Measurements from ENCODE around the gene TMEM82. TPM values are rescaled to one million over a fixed set of nuclear protein-coding genes. Genes with fewer than 3 reads are reported as not detected.

Gene TMEM82
- total and polyA plus RNA-seq, 9 of the 15 experiments (the other 6 are each of a cell fraction or from before 2014, with no cell fraction given): not detected

- no peak for TF ChIP-seq GMEB1 (CRISPR knock-in tag; IDR thresholded peaks at IDR 0.05)
These were observed at the start of gene TMEM82 (continued) for GRCh38 chr1:15742339-15742801.

- no peak for ATAC-seq
- Histone ChIP-seq H3K9ac (ENCODE audit: insufficient read depth in 1 of 2, low read depth in 2 of 2, low read length in 2 of 2) (peak overlapping the region in 1 of 2 experiments; percentile 46; a peak in 1 of 4 replicates), H3K27me3 (ENCODE audit: control insufficient read depth in 2 of 2, insufficient read depth in 2 of 2, low read length in 2 of 2) (no peaks in the 10 kb centered on the region), H3K4me2 (ENCODE audit: insufficient read depth, low read length) (no peak overlapping the region), H3K36me3 (ENCODE audit: control insufficient read depth, insufficient read depth, low read length) (peaks cover 48% of the 10 kb centered on the region; the same call in 2 of the 3 replicates), H3K9me3 (replicated peaks; ENCODE audit: control insufficient read depth, insufficient read depth, low read depth, low read length) (no peaks in the 10 kb centered on the region; the same call in 1 of the 2 replicates), H3K27ac (ENCODE audit: extremely low read depth, low read depth, low read length) (no peak overlapping the region; the same call in 2 of the 3 replicates), H2AFZ (ENCODE audit: low read depth, low read length) (no peak overlapping the region), H3K79me2 (ENCODE audit: control insufficient read depth, insufficient read depth, low read length) (peaks cover 74% of the 10 kb centered on the region), H4K20me1 (replicated peaks; ENCODE audit: control insufficient read depth, insufficient read depth, low read length) (no peaks in the 10 kb centered on the region; the same call in 1 of the 2 replicates), H3K4me3 (no peak overlapping the region), H3K4me1 (replicated peaks in 1 of 2; ENCODE audit: control insufficient read depth in 2 of 2, insufficient read depth in 2 of 2, low read length in 2 of 2) (peaks cover 13 to 22% of the 10 kb centered on the region in 2 experiments; a peak in 4 of 5 replicates), H3K9me1 (ENCODE audit: control insufficient read depth, insufficient read depth, low read length) (no peaks in the 10 kb centered on the region)
- no peak for FAIRE-seq
- in situ Hi-C loops (cut with MboI): no loop called here
- CTCF ChIA-PET (ENCODE audit: low intra/inter-chr PET ratio): no interaction called here
- POLR2A ChIA-PET: interaction anchor here (0.6 to 1.5 kb wide), 3 partner anchors 9 to 84 kb away, joined by 3 read pairs; no protein-coding TSS in a partner anchor
- BruUV-seq (replicated peaks): no TSS peak
- intact Hi-C loops (cut with micrococcal nuclease): no loop called here
- no peak for DNase-seq (ENCODE audit: extremely low read depth in 1 of 4, low spot score in 3 of 4)
- 88% methylated on average over 5 of the region's 5 CpGs for WGBS (ENCODE audit: insufficient coverage, low coverage, missing lambda C conversion rate)
- no peak for TF ChIP-seq ZNF444 (CRISPR knock-in tag; IDR thresholded peaks at IDR 0.05)
- no peak for TF ChIP-seq ARHGAP35 (IDR thresholded peaks at IDR 0.05; ENCODE audit: partially characterized antibody)
- no peak for TF ChIP-seq GTF2A2 (tag; IDR thresholded peaks at IDR 0.05)
- no peak for TF ChIP-seq POLR3G (IDR thresholded peaks at IDR 0.05; ENCODE audit: extremely low read depth, insufficient read length, insufficient replicate concordance)
- TF ChIP-seq MTF1 (CRISPR knock-in tag; IDR thresholded peaks at IDR 0.05; ENCODE audit: borderline replicate concordance): no peak
- no peak for TF ChIP-seq BCOR (IDR thresholded peaks at IDR 0.05)
- TF ChIP-seq KLF6 (CRISPR knock-in tag; IDR thresholded peaks at IDR 0.05; ENCODE audit: borderline replicate concordance): no peak
- no peak for TF ChIP-seq ZNF408 (CRISPR knock-in tag; IDR thresholded peaks at IDR 0.05; ENCODE audit: low read depth)
- TF ChIP-seq SOX6 (IDR thresholded peaks at IDR 0.05): no peak
- no peak for TF ChIP-seq ZBTB33 (CRISPR knock-in tag; IDR thresholded peaks at IDR 0.05)
These were observed 48.9 kb upstream of the TMEM82 start for GRCh38 chr1:15693371-15693770.
